Measurements from ENCODE around the gene DUSP10. TPM values are rescaled to one million over a fixed set of nuclear protein-coding genes. Genes with fewer than 3 reads are reported as not detected.

The DUSP10 gene
- total RNA-seq, 1 experiment from 2014 or later = 2.0 TPM

DNA sequence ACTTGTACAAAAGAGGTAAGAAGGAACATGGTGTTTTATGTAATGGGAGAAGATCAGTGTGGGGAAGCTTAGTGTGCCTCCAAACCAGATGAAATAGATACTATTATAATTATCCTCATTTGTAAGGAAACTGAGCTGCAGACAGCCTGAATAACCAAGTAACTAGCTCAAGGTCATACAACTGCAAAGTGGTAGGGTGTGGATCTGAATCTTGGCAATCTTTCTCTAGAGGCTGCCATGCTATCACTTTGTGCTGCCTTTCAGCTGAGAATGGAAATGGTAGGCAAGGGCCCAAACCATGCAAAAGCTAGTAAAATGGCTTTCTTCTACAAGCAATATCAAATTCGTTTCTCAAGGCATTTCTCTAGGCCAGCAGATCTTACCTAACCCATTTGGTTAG is 51.0 kb downstream of the DUSP10 start:
- TF ChIP-seq, protein P1, sequence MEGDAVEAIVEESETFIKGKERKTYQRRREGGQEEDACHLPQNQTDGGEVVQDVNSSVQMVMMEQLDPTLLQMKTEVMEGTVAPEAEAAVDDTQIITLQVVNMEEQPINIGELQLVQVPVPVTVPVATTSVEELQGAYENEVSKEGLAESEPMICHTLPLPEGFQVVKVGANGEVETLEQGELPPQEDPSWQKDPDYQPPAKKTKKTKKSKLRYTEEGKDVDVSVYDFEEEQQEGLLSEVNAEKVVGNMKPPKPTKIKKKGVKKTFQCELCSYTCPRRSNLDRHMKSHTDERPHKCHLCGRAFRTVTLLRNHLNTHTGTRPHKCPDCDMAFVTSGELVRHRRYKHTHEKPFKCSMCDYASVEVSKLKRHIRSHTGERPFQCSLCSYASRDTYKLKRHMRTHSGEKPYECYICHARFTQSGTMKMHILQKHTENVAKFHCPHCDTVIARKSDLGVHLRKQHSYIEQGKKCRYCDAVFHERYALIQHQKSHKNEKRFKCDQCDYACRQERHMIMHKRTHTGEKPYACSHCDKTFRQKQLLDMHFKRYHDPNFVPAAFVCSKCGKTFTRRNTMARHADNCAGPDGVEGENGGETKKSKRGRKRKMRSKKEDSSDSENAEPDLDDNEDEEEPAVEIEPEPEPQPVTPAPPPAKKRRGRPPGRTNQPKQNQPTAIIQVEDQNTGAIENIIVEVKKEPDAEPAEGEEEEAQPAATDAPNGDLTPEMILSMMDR (IDR thresholded peaks at IDR 0.05; ENCODE audit: insufficient read depth in 1 of 2, low read depth in 1 of 2, low read length in 1 of 2, severe bottlenecking in 1 of 2, unreplicated experiment in 1 of 2) = no peak
- H3K36me3 Mint-ChIP-seq (ENCODE audit: insufficient read depth, unreplicated experiment) = no peaks in the 10 kb centered on the region
- no peak for DNase-seq
- no peaks in the 10 kb centered on the region for H3K27me3 Mint-ChIP-seq (ENCODE audit: insufficient read depth, unreplicated experiment)
- no TSS peak for BruUV-seq (replicated peaks)
- intact Hi-C loops (cut with micrococcal nuclease; ENCODE audit: unreplicated experiment) = no loop called here
- Histone ChIP-seq H3K9me3 (no peaks in the 10 kb centered on the region), H3K4me1 (no peaks in the 10 kb centered on the region), H3K27me3 (replicated peaks; ENCODE audit: control insufficient read depth, insufficient read depth, low read length) (no peaks in the 10 kb centered on the region), H3K36me3 (ENCODE audit: control insufficient read depth, insufficient read depth, low read length) (no peaks in the 10 kb centered on the region), H3K4me3 (ENCODE audit: low read depth, low read length) (no peak overlapping the region)
- POLR2A ChIA-PET = no interaction called here
- no peaks in the 10 kb centered on the region for H3K9me3 Mint-ChIP-seq (ENCODE audit: unreplicated experiment)
- no peak overlapping the region for H3K27ac Mint-ChIP-seq (ENCODE audit: unreplicated experiment)
- no peaks in the 10 kb centered on the region for H3K4me1 Mint-ChIP-seq (ENCODE audit: low read depth, unreplicated experiment)
- CTCF ChIA-PET = no interaction called here
- no peak overlapping the region for H3K4me3 Mint-ChIP-seq (ENCODE audit: unreplicated experiment)

DNA sequence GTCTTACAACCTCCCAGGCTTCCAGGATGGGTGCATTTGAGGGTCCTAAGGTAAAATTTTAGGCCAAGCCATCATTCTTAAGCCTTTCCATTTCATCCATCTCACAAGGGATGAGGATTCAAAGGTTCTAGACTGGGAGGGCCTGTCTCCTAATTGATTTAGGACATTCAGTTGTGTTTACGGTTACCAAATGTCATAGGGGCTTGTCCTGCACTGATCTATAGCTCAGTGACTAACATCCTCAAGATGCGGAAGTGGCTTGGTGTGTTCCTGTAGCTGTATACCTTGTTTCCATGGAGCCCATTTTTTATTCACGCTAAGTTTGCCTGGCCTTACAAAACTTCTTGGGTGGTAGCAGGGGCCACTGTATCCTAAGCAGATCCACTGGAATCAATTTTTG is 52.8 kb downstream of the DUSP10 start:
- Histone ChIP-seq H3K36me3 (ENCODE audit: control insufficient read depth, insufficient read depth, low read length) (no peaks in the 10 kb centered on the region), H3K4me1 (no peaks in the 10 kb centered on the region), H3K4me3 (ENCODE audit: low read depth, low read length) (no peak overlapping the region), H3K9me3 (no peaks in the 10 kb centered on the region), H3K27me3 (replicated peaks; ENCODE audit: control insufficient read depth, insufficient read depth, low read length) (no peaks in the 10 kb centered on the region)
- H3K27ac Mint-ChIP-seq (ENCODE audit: unreplicated experiment) = no peak overlapping the region
- no peaks in the 10 kb centered on the region for H3K9me3 Mint-ChIP-seq (ENCODE audit: unreplicated experiment)
- intact Hi-C loops (cut with micrococcal nuclease; ENCODE audit: unreplicated experiment) = no loop called here
- CTCF ChIA-PET = no interaction called here
- H3K27me3 Mint-ChIP-seq (ENCODE audit: insufficient read depth, unreplicated experiment) = peaks cover 3% of the 10 kb centered on the region
- H3K4me1 Mint-ChIP-seq (ENCODE audit: low read depth, unreplicated experiment) = no peaks in the 10 kb centered on the region
- TF ChIP-seq, protein P1 (IDR thresholded peaks at IDR 0.05; ENCODE audit: insufficient read depth in 1 of 2, low read depth in 1 of 2, low read length in 1 of 2, severe bottlenecking in 1 of 2, unreplicated experiment in 1 of 2) = no peak
- POLR2A ChIA-PET = no interaction called here
- no peak overlapping the region for H3K4me3 Mint-ChIP-seq (ENCODE audit: unreplicated experiment)
- DNase-seq = no peak
- no peaks in the 10 kb centered on the region for H3K36me3 Mint-ChIP-seq (ENCODE audit: insufficient read depth, unreplicated experiment)
- no TSS peak for BruUV-seq (replicated peaks)

- ChIA-PET POLR2A (no interaction called here), CTCF (no interaction called here)
- H3K9me3 ChIP-seq = no peaks in the 10 kb centered on the region
- BruUV-seq (replicated peaks) = no TSS peak
- Mint-ChIP-seq H3K4me3 (ENCODE audit: unreplicated experiment) (no peak overlapping the region), H3K27ac (ENCODE audit: unreplicated experiment) (no peak overlapping the region), H3K36me3 (ENCODE audit: insufficient read depth, unreplicated experiment) (no peaks in the 10 kb centered on the region), H3K27me3 (ENCODE audit: insufficient read depth, unreplicated experiment) (peaks cover 3% of the 10 kb centered on the region), H3K9me3 (ENCODE audit: unreplicated experiment) (no peaks in the 10 kb centered on the region), H3K4me1 (ENCODE audit: low read depth, unreplicated experiment) (no peaks in the 10 kb centered on the region)
- no peak overlapping the region for H3K4me3 ChIP-seq (ENCODE audit: low read depth, low read length)
- H3K27me3 ChIP-seq (replicated peaks; ENCODE audit: control insufficient read depth, insufficient read depth, low read length) = no peaks in the 10 kb centered on the region
- intact Hi-C loops (cut with micrococcal nuclease; ENCODE audit: unreplicated experiment) = no loop called here
- no peak for DNase-seq
- TF ChIP-seq, protein P1 (IDR thresholded peaks at IDR 0.05; ENCODE audit: insufficient read depth in 1 of 2, low read depth in 1 of 2, low read length in 1 of 2, severe bottlenecking in 1 of 2, unreplicated experiment in 1 of 2) = no peak
- H3K36me3 ChIP-seq (ENCODE audit: control insufficient read depth, insufficient read depth, low read length) = no peaks in the 10 kb centered on the region
- H3K4me1 ChIP-seq = no peaks in the 10 kb centered on the region
These were observed 53.4 kb downstream of the DUSP10 start for GRCh38 chr1:221688488-221688843.

Measured in Caco-2 (cell line).